T-helper 1 cell treated with Interleukin-12 subunit alpha and Interleukin-12 subunit beta and Interleukin-4 antibody, amounts not matched to agents 30 μg/mL and 1 μg/mL, for 36 hours (primary cell): ENCODE results near the gene MRPL46.
"Not testable (repeated sequence)": the region's sequence is repeated elsewhere in the genome, so short reads cannot be mapped to it uniquely, and the experiment has no call there.

Source experiments
- H3K27ac Mint-ChIP-seq: one replicate; pipeline ENCODE4 v1.8.0; 2021; ENCODE audit warnings: mild to moderate bottlenecking, mixed read lengths
- H3K27me3 Mint-ChIP-seq: one replicate; pipeline ENCODE4 v1.8.0; 2021; ENCODE audit warnings: low read depth, mixed read lengths
- H3K36me3 Mint-ChIP-seq: one replicate; pipeline ENCODE4 v1.8.0; 2021; ENCODE audit warnings: low read depth, mixed read lengths
- H3K4me1 Mint-ChIP-seq: one replicate; pipeline ENCODE4 v1.8.0; 2021; ENCODE audit warnings: low read depth, mixed read lengths
- H3K4me3 Mint-ChIP-seq: one replicate; pipeline ENCODE4 v1.8.0; 2021; ENCODE audit warnings: mild to moderate bottlenecking, moderate library complexity, mixed read lengths
- H3K9me3 Mint-ChIP-seq: one replicate; pipeline ENCODE4 v1.8.0; 2021; ENCODE audit warnings: mixed read lengths

MRPL46 gene

DNA sequence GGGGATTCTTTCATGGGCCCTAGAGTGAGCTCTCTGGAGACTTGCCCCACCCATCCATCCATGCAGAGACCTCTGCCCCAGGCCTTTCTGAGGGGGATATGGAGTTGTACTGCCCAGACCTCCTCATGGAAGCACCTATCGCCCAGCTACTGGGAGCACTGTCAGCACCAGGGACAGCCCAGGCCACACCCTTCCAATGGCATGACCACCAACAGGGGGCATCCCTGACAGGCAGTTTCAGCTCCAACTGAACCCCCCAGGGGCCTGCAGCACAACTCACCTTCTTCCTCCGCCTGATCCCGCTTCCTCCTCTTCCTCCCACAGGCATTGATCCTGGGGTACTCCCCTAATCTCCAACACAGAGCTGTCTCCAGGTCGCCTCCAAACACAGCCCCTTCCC is 22.1 kb upstream of the MRPL46 start:
- Mint-ChIP-seq H3K36me3 (no peaks in the 10 kb centered on the region), H3K4me3 (no peak overlapping the region), H3K27me3 (no peaks in the 10 kb centered on the region), H3K27ac (no peak overlapping the region), H3K4me1 (no peaks in the 10 kb centered on the region), H3K9me3 (no peaks in the 10 kb centered on the region)

DNA sequence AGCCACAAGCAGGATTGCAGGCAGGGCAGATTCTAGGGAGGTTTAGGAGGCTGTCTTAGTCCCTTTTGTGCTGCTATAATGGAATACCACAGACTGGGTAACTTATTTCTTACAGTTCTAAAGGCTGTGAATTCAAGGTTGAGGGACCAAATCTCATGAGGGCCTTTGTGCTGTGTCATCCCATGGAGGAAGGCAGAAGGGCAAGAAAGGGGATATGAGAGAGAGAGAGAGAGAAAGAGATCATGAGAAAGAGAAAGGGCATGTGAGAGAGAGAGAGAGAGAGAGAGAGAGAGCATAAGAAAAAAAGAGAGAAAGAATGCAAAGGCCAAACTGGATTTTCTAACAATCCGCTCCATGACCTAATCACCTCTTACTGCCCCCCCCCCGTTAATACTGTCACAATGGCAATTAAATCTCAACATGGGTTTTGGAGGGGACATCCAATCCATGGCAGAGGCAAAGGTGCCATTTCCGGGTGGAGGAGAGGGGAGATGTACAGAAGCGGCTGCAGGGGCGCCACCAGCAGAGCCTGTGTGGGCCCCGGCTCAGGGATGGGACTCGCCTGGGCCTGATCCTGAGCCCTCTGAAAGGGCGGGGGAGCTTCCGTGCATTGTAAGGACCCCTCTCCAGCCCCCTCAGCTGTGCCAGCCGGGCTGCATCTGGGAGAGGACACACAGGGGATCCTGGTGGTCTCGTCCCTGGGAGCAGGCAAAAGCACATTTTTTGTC is 20.8 kb upstream of the MRPL46 start:
- Mint-ChIP-seq H3K4me3 (no peak overlapping the region), H3K9me3 (no peaks in the 10 kb centered on the region), H3K27me3 (no peaks in the 10 kb centered on the region), H3K36me3 (no peaks in the 10 kb centered on the region), H3K27ac (no peak overlapping the region), H3K4me1 (no peaks in the 10 kb centered on the region)

DNA sequence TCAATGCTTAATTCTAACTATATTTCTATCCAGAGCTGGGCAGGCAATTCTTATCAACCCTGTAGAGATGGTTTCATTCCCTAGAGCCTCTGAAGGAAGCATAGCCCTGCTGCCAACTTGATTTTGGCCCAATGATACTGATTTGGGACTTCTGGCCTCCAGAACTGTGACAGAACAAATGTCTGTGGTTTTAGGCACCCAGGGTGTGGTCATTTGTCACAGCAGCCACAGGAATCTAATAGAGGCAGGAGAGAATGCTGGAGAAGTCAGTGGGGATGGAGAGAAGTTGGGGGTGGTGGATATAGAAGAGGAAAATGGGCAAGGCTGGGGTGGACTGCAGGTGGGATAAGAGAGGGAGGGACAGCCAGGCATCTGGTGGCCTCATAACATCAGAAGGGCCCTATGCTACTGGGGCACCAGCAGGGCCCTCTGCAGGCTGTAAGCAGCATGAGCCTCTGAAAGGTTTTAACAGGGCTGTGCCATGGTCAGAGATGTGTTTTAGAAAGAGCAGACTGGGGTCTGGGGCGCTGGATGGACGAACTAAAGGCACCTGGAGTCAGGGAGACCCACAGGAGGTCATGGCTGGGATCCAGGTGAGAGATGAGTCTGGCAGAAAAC is 20.1 kb upstream of the MRPL46 start:
- Mint-ChIP-seq H3K9me3 (no peaks in the 10 kb centered on the region), H3K27ac (no peak overlapping the region), H3K27me3 (no peaks in the 10 kb centered on the region), H3K4me3 (no peak overlapping the region), H3K4me1 (no peaks in the 10 kb centered on the region), H3K36me3 (no peaks in the 10 kb centered on the region)

DNA sequence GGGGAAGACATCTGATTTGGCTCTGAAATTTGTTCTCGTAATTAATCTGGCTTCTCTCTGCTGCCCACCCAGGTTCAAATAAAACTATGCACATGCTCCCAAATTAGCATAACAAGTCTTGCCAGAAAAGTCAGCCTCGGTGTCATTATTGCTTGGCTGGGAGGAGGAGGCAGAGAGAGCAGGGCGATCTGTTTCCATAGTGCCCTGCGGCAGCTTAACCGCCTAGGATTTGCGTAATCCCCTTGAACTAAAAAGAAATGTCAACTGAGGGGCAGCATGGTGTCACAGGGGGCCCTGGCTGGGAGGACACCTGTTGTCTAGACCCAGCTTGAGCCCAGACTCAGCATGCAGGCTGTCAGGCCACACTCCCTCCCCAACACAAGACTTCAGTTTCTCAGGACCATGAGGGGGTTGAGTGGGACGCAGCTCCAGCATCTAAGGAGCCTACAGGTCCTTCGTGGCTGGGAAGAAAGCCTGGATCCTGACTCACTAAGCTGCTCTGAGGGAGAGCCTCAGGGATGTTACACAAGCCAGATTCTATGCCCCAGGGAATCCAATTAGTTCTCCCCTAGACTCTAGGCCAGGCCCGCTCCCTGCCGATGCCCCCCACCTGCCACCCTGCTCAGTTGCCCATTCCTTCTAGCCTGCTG is 17.6 kb upstream of the MRPL46 start:
- Mint-ChIP-seq H3K4me1 (no peaks in the 10 kb centered on the region), H3K36me3 (peaks cover 3% of the 10 kb centered on the region), H3K27me3 (no peaks in the 10 kb centered on the region), H3K9me3 (no peaks in the 10 kb centered on the region), H3K27ac (no peak overlapping the region), H3K4me3 (no peak overlapping the region)

DNA sequence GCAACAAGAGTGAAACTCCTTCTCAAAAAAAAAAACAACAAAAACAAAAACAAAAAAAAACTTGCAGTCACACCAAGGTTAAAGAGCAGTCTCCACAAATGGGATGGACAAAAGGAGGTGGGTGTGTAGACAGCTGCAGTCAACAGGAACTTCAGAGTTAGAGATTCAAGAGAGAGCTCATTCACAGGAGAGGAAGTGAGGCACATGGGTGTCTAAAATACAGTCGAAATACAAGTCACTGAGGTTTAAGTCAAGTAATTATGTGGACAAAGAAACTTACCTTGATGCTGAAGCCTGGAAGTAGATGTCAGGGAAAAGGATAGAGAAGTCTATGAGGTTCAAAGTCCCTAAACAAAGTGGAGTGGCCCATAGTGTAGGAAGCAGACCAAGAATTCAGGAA is 15.1 kb upstream of the MRPL46 start:
- Mint-ChIP-seq H3K27me3 (no peaks in the 10 kb centered on the region), H3K27ac (no peak overlapping the region), H3K36me3 (peaks cover 6% of the 10 kb centered on the region), H3K4me3 (no peak overlapping the region), H3K9me3 (no peaks in the 10 kb centered on the region), H3K4me1 (no peaks in the 10 kb centered on the region)

DNA sequence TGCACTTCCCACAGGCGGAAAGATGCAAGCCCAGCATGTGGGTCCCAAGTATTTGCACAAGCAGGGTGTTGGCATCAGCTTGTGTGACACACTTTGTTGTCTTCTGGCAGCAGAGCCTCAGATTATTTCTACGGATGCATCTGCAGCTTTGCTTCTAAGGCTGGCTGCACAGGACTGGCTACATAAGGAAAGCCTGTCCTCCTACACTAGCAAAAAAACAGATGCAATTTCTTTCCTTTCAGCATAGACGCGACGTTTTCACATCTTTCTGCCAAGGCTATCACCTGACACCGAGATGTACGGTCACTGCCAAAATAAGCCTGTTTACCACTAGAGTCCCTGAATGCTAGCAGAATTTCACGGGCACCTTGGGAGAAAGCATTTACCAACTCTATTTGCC is 13.8 kb upstream of the MRPL46 start:
- no peaks in the 10 kb centered on the region for H3K27me3 Mint-ChIP-seq
- H3K9me3 Mint-ChIP-seq: no peaks in the 10 kb centered on the region
- no peaks in the 10 kb centered on the region for H3K4me1 Mint-ChIP-seq
- H3K27ac Mint-ChIP-seq: no peak overlapping the region
- no peak overlapping the region for H3K4me3 Mint-ChIP-seq
- H3K36me3 Mint-ChIP-seq: peaks cover 6% of the 10 kb centered on the region

DNA sequence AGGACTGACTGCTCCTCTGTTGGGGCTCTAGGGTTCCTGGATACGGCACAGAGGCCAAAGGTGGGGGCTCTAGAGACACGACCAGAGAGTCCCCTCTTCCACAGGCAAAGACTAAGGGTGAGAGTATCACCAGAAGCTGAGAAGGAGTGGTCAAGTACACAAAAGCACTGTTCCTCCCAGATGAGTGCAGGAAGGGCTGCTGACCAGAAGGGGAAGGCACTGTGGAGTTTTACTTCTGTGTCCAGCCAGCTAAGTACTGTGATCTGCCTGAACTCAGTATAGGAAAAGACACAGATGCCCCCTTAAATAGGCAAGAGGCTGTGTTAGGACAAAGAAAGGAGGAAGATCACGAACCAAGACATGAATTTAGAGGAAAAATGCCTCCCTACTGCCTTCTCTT is 12.0 kb upstream of the MRPL46 start:
- H3K4me3 Mint-ChIP-seq: no peak overlapping the region
- peaks cover 9% of the 10 kb centered on the region for H3K36me3 Mint-ChIP-seq
- no peaks in the 10 kb centered on the region for H3K4me1 Mint-ChIP-seq
- no peak overlapping the region for H3K27ac Mint-ChIP-seq
- no peaks in the 10 kb centered on the region for H3K27me3 Mint-ChIP-seq
- H3K9me3 Mint-ChIP-seq: no peaks in the 10 kb centered on the region

DNA sequence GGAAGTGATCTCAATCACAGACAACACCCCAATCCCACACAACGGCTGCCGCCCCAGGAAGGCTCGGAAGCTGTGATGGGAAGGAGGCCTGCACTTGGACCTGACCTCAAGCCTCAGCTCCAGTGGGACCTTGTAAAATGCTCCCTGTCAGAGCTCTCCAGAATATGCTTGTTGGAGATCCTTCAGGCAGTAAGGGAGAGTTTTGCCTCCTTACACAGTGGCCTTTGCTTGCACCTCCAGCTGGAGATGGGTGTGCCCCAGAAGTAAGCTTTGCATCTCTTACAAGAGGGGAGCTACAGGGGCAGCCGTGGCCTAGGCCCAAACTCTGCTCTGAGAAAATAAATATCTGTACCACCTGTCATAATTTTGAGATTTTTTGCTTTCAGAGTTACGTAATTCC is 10.7 kb upstream of the MRPL46 start:
- no peaks in the 10 kb centered on the region for H3K4me1 Mint-ChIP-seq
- no peaks in the 10 kb centered on the region for H3K27me3 Mint-ChIP-seq
- peaks cover 9% of the 10 kb centered on the region for H3K36me3 Mint-ChIP-seq
- no peak overlapping the region for H3K4me3 Mint-ChIP-seq
- no peak overlapping the region for H3K27ac Mint-ChIP-seq
- H3K9me3 Mint-ChIP-seq: no peaks in the 10 kb centered on the region

DNA sequence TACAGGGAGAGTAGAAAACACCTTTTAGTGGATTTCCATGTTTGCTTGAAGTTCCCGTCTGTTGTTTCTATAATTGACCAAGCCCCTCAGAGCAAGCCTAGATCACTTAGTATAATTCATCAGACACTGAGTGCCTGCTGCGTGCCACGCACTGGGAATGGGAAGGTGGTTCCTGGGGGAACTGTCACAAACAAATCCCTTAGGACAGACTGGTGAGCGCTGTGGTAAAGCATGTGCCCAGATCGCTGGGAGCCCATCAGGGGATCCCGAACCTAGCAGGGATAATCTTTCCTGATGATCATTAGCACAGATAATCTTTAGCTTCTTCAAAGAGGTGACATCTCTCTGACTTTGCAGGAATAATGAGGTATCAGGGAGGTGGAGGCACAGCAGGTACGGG is 9.9 kb upstream of the MRPL46 start:
- H3K4me3 Mint-ChIP-seq: no peak overlapping the region
- H3K27ac Mint-ChIP-seq: no peak overlapping the region
- no peaks in the 10 kb centered on the region for H3K9me3 Mint-ChIP-seq
- H3K27me3 Mint-ChIP-seq: no peaks in the 10 kb centered on the region
- peaks cover 4% of the 10 kb centered on the region for H3K4me1 Mint-ChIP-seq
- H3K36me3 Mint-ChIP-seq: peaks cover 16% of the 10 kb centered on the region

DNA sequence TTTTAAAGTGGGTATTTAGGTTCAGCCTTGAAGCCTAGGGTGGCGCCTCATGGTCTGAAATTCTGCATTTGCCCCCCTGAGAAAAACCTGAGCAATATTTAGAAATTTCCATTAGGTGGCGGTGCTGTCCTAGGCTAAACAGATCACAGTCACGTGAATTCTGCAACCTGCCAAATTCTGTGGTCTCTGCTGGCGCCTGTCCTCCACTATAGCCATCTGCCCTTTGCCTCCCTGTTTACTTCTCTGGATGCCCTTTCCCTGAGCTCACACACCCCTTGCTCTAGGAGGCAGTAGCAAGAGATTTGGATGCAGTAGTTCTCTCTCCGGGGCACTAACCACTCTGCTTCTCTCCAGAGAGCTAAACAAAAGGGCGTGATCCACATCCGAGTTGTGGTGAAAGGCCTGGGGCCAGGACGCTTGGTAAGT is 9.5 kb upstream of the MRPL46 start:
- H3K27me3 Mint-ChIP-seq: no peaks in the 10 kb centered on the region
- H3K4me1 Mint-ChIP-seq: peaks cover 9% of the 10 kb centered on the region
- H3K36me3 Mint-ChIP-seq: peaks cover 17% of the 10 kb centered on the region
- no peak overlapping the region for H3K27ac Mint-ChIP-seq
- H3K9me3 Mint-ChIP-seq: no peaks in the 10 kb centered on the region
- no peak overlapping the region for H3K4me3 Mint-ChIP-seq

DNA sequence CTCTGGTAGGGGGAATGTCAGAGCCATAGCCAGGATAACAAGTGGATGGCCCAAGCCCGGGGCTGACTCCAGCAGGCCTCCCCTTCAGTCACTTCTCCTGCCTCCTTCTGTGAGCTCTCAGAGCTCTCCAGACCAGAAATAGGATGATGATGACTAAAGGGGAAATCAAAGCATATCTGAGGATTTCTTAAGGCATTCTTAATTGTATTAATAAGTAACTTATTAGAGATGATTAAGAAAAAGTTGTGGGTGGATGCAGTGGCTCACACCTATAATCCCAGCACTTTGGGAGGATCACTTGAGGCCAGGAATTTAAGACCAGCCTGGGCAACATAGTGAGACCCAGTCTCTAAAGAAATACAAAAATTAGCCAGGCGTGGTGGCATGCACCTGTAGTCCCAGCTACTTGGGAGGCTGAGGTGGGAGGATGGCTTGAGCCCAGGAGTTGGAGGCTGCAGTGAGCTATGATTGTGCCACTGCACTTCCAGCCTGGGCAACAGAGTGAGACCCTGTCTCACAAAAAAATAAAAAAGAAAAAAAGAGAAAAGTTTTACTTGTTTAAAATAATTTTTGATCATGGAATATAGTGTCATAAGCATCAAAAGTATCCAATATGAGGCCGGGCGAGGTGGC is 6.6 kb upstream of the MRPL46 start:
- H3K27me3 Mint-ChIP-seq, H3K9me3 Mint-ChIP-seq, H3K4me3 Mint-ChIP-seq, H3K4me1 Mint-ChIP-seq, H3K27ac Mint-ChIP-seq: not testable (repeated sequence)
- peaks cover 13% of the 10 kb centered on the region for H3K36me3 Mint-ChIP-seq

DNA sequence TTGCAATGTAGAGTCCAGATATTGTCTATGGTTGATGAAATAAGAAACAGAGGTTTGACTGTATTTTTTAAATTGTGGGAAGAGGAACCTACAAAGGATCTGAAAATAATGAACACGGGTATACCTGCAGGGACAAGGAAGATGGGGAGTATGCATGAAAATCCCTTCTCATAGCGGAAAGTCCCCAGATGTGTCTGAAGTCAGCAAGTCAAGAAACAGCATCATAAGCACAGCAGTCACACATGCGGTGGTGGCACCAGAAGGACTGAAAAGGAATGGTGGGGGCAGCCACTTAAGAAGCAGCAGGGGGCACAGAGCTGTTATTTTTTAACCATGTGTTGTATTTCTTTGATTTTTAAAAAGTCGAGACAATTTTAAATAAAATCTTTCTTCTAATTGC is 5.0 kb upstream of the MRPL46 start:
- H3K9me3 Mint-ChIP-seq: no peaks in the 10 kb centered on the region
- no peak overlapping the region for H3K4me3 Mint-ChIP-seq
- peaks cover 16% of the 10 kb centered on the region for H3K36me3 Mint-ChIP-seq
- H3K4me1 Mint-ChIP-seq: peaks cover 15% of the 10 kb centered on the region
- H3K27ac Mint-ChIP-seq: peak overlapping the region; percentile 51
- no peaks in the 10 kb centered on the region for H3K27me3 Mint-ChIP-seq

DNA sequence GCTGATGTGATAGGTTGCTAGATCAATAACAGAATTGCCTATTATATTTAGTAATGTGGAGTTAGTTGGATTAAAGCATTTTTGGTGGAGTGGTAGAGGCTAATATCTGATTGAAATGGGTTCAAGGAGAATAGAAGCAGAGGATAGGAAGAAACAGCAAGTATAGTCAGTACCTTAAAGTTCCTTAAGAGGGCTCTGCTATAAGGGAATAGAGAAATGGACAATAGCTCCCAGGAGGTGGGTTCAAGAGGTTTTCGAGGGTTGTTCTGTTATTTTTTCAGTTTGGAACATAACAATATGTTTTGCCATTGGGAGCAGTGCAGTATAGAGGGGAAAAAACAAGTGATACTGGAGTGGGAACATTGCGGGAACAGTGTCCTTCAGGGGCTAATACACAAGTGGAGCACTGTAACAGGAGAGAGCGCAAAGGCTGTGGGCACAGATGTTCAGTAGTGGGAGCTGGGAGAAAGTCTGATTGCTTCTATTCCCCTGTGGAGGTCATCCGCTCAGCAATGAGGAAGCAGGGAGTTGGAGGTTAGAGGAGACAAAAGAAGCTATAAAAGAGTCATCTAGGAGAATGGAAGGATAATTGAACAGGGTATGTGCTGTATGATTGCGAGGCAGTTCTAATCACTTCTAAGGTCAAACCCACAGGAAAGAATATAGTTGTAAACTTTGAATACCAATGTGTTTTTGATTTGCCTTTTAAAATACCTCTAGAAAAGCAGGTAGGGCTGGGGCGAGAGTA is 3.6 kb upstream of the MRPL46 start:
- no peaks in the 10 kb centered on the region for H3K27me3 Mint-ChIP-seq
- peaks cover 24% of the 10 kb centered on the region for H3K4me1 Mint-ChIP-seq
- no peaks in the 10 kb centered on the region for H3K9me3 Mint-ChIP-seq
- no peak overlapping the region for H3K4me3 Mint-ChIP-seq
- peaks cover 16% of the 10 kb centered on the region for H3K36me3 Mint-ChIP-seq
- H3K27ac Mint-ChIP-seq: no peak overlapping the region

DNA sequence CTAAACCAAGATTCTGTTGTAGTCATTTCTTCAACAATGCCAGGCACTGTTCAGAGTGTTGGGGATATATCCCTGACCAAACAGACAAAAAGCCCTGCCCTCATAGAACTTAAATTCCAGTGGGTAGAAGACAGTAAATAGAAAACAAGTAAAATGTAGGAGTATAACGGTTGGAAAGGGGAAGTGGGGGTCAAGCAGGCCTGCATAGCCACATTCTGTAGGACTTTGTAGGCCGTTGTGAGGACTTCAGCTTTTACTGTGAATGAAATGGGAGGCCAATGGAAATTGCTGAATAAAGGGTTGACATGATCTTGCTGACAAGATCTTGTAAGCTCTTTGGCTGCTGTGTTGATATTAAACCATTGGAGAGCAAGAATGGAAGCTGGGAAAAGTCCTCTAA is 2.1 kb upstream of the MRPL46 start:
- no peak overlapping the region for H3K4me3 Mint-ChIP-seq
- H3K4me1 Mint-ChIP-seq: peaks cover 29% of the 10 kb centered on the region
- H3K27ac Mint-ChIP-seq: no peak overlapping the region
- peaks cover 23% of the 10 kb centered on the region for H3K36me3 Mint-ChIP-seq
- H3K9me3 Mint-ChIP-seq: no peaks in the 10 kb centered on the region
- H3K27me3 Mint-ChIP-seq: no peaks in the 10 kb centered on the region
